ENCODE measurements around the gene GGA1.

GGA1 gene

GRCh38 chr22:37632174-37633088 lies 23.8 kb downstream of the GGA1 start:
- no peak for DNase-seq

- DNase-seq, result no peak
Observed at GRCh38 chr22:37633089-37633624, 24.5 kb downstream of the GGA1 start.

- DNase-seq, result no peak
Observed at GRCh38 chr22:37633625-37634416, 25.2 kb downstream of the GGA1 start.

GRCh38 chr22:37634417-37634924 lies 25.8 kb downstream of the GGA1 start:
- DNase-seq, result no peak

- DNase-seq, result no peak
Observed at GRCh38 chr22:37635157-37635556, 26.5 kb downstream of the GGA1 start.

- no peak for DNase-seq
Observed at GRCh38 chr22:37636186-37636948, 27.7 kb downstream of the GGA1 start.

GRCh38 chr22:37636949-37637273 lies 28.3 kb downstream of the GGA1 start:
- DNase-seq, result no peak

GRCh38 chr22:37638391-37639069 lies 29.9 kb downstream of the GGA1 start:
- no peak for DNase-seq

- no peak for DNase-seq
Observed at GRCh38 chr22:37639070-37639760, 30.6 kb downstream of the GGA1 start, which contains the start of gene SH3BP1. Gene SH3BP1 (plus strand): TSS chr22:37639669. CDS start chr22:37639788, 119 bp downstream.

GRCh38 chr22:37639771-37640590 lies 31.3 kb downstream of the GGA1 start:
- DNase-seq, result no peak

- no peak for DNase-seq
Observed at GRCh38 chr22:37640591-37641560, 32.2 kb downstream of the GGA1 start.

- no peak for DNase-seq
Observed at GRCh38 chr22:37641561-37641949, 32.9 kb downstream of the GGA1 start.

GRCh38 chr22:37643225-37643847 lies 34.7 kb downstream of the GGA1 start:
- peak; percentile 27 for DNase-seq

GRCh38 chr22:37647317-37647716 lies 38.7 kb downstream of the GGA1 start:
- no peak for DNase-seq

- no peak for DNase-seq
Observed at GRCh38 chr22:37647928-37648327, 39.3 kb downstream of the GGA1 start.

GRCh38 chr22:37650463-37651136 lies 42.0 kb downstream of the GGA1 start:
- no peak for DNase-seq

- no peak for DNase-seq
Observed at GRCh38 chr22:37654563-37655251, 46.1 kb downstream of the GGA1 start.

GRCh38 chr22:37655252-37655563 lies 46.6 kb downstream of the GGA1 start:
- no peak for DNase-seq

Data from DMS79 treated with DMSO at 0.1 percent for 48 hours (cell line).